GM12892 (cell line): ENCODE data around the gene SNX20.

Source experiments
- POLR2A ChIP-seq: IDR thresholded peaks from 2 replicates; pipeline ENCODE4 v1.6.1; 2011; ENCODE audit warnings: low read depth, low read length, control low read depth
- POLR2AphosphoS5 ChIP-seq: IDR thresholded peaks from 2 replicates; pipeline ENCODE4 v1.6.1; 2011; ENCODE audit warnings: low read depth, low read length, control low read depth

GRCh38 chr16:50640391-50640790 lies 40.7 kb downstream of the SNX20 start:
- TF ChIP-seq POLR2A (no peak), POLR2AphosphoS5 (no peak)
